Ishikawa (cell line): Measurements from ENCODE around the gene SMTNL2.

Experiments
- CEBPB ChIP-seq: IDR thresholded peaks from 2 replicates; pipeline ENCODE4 v1.6.1; 2012
- CREB1 ChIP-seq: IDR thresholded peaks from 2 replicates; pipeline ENCODE4 v1.6.1; 2012; ENCODE audit warnings: low read depth
- EGR1 ChIP-seq: IDR thresholded peaks from 2 replicates; pipeline ENCODE4 v1.6.1; 2012
- EP300 ChIP-seq: IDR thresholded peaks from 2 replicates; pipeline ENCODE4 v1.6.1; 2012; ENCODE audit warnings: borderline replicate concordance
- FOXM1 ChIP-seq: IDR thresholded peaks from 2 replicates; pipeline ENCODE4 v1.6.1; 2012; ENCODE audit warnings: low read depth, borderline replicate concordance
- NFIC ChIP-seq: IDR thresholded peaks from 2 replicates; pipeline ENCODE4 v1.6.1; 2012
- RAD21 ChIP-seq: IDR thresholded peaks from 2 replicates; pipeline ENCODE4 v1.6.1; 2012; ENCODE audit warnings: low read depth
- TAF1 ChIP-seq: IDR thresholded peaks from 2 replicates; pipeline ENCODE4 v1.6.1; 2012; ENCODE audit warnings: low read depth, mild to moderate bottlenecking
- TCF12 ChIP-seq: IDR thresholded peaks from 2 replicates; pipeline ENCODE4 v1.6.1; 2012; ENCODE audit warnings: low read depth
- TEAD4 ChIP-seq: IDR thresholded peaks from 2 replicates; pipeline ENCODE4 v1.6.1; 2012
- YY1 ChIP-seq: IDR thresholded peaks from 2 replicates; pipeline ENCODE4 v1.6.1; 2012; ENCODE audit warnings: low read depth
- ZBTB7A ChIP-seq: IDR thresholded peaks from 2 replicates; pipeline ENCODE4 v1.6.1; 2012; ENCODE audit warnings: low read depth
- TF ChIP-seq, protein P1 (sequence below): IDR thresholded peaks from 2 replicates; pipeline ENCODE4 v1.6.1; 2012
- TF ChIP-seq, protein P2 (sequence below): IDR thresholded peaks from 2 replicates; pipeline ENCODE4 v1.6.1; 2012
- TF ChIP-seq, protein P3 (sequence below): IDR thresholded peaks from 2 replicates; pipeline ENCODE4 v1.6.1; 2012; ENCODE audit warnings: low read depth, mild to moderate bottlenecking

Gene SMTNL2

DNA sequence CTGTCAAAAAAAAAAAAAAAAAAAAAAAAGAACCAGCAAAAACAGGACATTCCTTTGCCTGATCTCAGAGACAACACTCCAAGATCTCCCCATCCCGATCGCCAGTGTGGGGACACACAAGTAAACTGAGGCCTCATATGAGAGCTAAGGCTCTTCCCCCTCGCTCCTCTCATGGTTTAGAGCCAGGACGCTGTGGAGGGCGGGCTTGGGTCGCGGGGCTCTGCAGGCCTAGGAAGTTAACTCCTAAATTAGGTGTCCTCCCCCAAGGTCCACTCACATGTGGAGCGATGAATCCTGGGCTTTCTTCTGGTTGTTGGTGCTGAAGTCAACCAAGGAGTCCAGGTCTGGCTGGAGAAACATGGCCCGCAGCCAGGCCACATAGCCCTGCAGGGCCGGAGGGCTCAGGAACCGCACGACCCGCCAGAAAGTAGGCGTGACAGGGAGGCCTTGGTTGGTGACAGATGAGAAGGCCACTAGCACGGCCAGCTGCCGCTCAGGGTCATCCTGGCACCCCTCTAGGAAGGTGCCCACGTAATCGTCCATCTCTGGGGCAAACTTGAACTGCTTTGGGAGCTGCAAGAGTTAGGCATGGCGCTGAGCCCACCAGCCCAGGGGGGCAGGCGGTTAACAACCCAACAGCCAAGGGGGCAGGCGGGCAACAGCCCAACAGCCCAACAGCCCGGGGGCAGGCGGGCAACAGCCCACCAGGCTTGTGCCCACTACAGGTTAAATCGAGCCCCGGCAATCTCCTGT is 34.4 kb upstream of the SMTNL2 start:
- TF ChIP-seq CREB1, result no peak
- no peak for TF ChIP-seq EP300
- TF ChIP-seq EGR1, result no peak
- TF ChIP-seq, protein P1, sequence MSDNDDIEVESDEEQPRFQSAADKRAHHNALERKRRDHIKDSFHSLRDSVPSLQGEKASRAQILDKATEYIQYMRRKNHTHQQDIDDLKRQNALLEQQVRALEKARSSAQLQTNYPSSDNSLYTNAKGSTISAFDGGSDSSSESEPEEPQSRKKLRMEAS, result no peak
- TF ChIP-seq TCF12, result no peak
- TF ChIP-seq, protein P2, sequence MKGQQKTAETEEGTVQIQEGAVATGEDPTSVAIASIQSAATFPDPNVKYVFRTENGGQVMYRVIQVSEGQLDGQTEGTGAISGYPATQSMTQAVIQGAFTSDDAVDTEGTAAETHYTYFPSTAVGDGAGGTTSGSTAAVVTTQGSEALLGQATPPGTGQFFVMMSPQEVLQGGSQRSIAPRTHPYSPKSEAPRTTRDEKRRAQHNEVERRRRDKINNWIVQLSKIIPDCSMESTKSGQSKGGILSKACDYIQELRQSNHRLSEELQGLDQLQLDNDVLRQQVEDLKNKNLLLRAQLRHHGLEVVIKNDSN, result no peak
- TF ChIP-seq YY1, result no peak
- no peak for TF ChIP-seq NFIC
- TF ChIP-seq, protein P3, sequence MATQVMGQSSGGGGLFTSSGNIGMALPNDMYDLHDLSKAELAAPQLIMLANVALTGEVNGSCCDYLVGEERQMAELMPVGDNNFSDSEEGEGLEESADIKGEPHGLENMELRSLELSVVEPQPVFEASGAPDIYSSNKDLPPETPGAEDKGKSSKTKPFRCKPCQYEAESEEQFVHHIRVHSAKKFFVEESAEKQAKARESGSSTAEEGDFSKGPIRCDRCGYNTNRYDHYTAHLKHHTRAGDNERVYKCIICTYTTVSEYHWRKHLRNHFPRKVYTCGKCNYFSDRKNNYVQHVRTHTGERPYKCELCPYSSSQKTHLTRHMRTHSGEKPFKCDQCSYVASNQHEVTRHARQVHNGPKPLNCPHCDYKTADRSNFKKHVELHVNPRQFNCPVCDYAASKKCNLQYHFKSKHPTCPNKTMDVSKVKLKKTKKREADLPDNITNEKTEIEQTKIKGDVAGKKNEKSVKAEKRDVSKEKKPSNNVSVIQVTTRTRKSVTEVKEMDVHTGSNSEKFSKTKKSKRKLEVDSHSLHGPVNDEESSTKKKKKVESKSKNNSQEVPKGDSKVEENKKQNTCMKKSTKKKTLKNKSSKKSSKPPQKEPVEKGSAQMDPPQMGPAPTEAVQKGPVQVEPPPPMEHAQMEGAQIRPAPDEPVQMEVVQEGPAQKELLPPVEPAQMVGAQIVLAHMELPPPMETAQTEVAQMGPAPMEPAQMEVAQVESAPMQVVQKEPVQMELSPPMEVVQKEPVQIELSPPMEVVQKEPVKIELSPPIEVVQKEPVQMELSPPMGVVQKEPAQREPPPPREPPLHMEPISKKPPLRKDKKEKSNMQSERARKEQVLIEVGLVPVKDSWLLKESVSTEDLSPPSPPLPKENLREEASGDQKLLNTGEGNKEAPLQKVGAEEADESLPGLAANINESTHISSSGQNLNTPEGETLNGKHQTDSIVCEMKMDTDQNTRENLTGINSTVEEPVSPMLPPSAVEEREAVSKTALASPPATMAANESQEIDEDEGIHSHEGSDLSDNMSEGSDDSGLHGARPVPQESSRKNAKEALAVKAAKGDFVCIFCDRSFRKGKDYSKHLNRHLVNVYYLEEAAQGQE, result no peak
- TF ChIP-seq FOXM1, result no peak
- no peak for TF ChIP-seq TEAD4
- no peak for TF ChIP-seq CEBPB
- TF ChIP-seq ZBTB7A, result no peak
- no peak for TF ChIP-seq TAF1
- no peak for TF ChIP-seq RAD21

DNA sequence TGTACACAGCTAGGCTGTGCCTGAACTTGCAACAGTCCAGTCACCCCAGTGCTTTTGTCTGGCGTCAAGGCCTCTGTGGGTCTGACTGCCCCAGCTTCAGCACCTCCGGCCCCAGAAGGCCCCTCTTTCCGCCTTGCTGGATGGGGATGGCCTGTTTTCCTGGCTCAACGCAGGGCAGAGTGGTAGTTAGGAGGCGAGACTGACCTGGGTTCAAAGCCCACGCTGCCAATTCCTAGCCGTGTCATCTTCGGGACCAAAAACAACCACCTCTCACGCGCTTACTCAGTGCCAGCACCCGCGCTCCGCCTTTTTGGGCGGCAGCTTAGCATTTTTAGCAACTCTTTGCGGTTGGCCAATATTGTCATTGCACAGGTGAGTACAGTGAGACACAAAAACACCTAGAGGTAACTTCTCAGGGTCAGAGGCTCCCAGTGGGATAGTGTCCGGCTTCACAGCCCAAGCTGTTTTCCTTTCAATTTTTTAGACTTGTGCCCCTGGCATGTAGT is 33.7 kb upstream of the SMTNL2 start:
- TF ChIP-seq, protein P1, result no peak
- TF ChIP-seq EGR1, result no peak
- TF ChIP-seq TCF12, result no peak
- no peak for TF ChIP-seq TEAD4
- TF ChIP-seq NFIC, result no peak
- no peak for TF ChIP-seq CEBPB
- TF ChIP-seq YY1, result no peak

DNA sequence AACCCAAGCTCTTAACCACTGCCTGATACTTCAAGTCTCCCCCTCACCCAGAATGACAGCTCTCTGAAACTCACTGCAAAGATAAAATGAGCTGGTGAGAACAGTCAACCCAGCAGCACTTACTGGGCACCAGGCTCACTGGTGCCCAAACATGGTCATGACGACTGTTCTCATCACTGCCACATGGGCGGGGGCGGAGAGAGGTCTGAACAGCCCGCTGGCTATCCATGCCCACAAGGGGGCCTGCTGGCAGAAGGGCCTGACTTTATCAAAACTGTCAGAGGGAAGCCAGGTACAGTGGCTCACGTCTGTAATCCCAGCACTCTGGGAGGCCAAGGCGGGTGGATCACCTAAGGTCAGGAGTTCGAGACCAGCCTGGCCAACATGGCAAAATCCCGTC is 33.2 kb upstream of the SMTNL2 start:
- TF ChIP-seq EP300 (no peak), RAD21 (no peak), TAF1 (no peak), EGR1 (no peak)
- TF ChIP-seq, protein P3, result no peak

DNA sequence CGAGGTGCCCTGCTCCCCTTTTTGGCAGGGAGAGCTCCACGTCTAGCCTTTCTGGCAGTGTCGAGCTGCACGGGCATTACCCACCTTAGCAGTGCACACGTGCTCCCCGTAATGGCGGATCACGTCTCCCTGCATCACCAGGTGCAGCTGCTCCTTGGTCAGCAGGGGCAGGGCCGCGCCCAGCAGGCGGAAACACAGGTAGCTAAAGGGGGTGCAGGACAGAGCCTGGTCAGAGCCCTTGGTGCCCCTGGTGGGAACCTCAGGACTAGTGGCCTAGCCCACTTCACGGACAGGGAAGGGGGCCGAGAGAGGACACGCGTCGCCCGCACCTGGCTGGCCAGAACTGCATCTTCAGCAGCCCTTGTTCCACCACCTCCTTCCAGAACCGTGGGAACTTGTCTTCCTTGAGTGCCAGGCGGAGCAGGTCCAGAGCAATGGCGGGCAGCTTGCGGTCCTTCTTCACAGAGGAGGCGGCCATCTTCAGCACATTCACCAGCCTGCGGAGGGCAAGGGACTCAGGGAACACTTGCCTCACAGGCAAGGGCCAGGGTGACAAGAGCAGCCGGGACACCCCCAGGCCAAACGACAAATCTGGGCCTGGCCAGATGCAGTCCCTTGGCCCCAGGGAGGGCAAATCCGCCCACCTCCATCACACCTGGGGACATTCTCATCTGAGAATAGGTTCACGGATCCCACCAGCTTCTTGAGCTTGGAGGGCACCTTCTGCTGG is 32.4 kb upstream of the SMTNL2 start:
- TF ChIP-seq, protein P1, result no peak
- TF ChIP-seq NFIC (no peak), CREB1 (no peak), TAF1 (no peak), EGR1 (no peak), YY1 (no peak), RAD21 (no peak), CEBPB (no peak), FOXM1 (no peak), ZBTB7A (no peak)
- TF ChIP-seq, protein P2, result no peak
- TF ChIP-seq, protein P3, result no peak
